HTR-8/SVneo (cell line): ENCODE data around the gene LMCD1.

Experiments
- DNase-seq: peaks from one replicate; pipeline ENCODE4 v3.0.0; 2011; ENCODE audit warnings: low spot score, mixed read lengths; ENCODE audit not compliant: insufficient read length
- FAIRE-seq: peaks from 2 replicates; lab custom pipeline; 2011; peaks lifted over from hg19 to GRCh38; lab: Jason Lieb, UNC

The LMCD1 gene

GRCh38 chr3:8555113-8555661 is 53.6 kb downstream of the LMCD1 start:
- DNase-seq, result no peak
- FAIRE-seq, result no peak

- FAIRE-seq (no peak), DNase-seq (no peak)
Measured at GRCh38 chr3:8555725-8556472, 54.3 kb downstream of the LMCD1 start.

- no peak for FAIRE-seq
- no peak for DNase-seq
Measured at GRCh38 chr3:8556473-8556869, 54.8 kb downstream of the LMCD1 start.

- no peak for FAIRE-seq
- DNase-seq, result no peak
Measured at GRCh38 chr3:8557298-8557697, 55.7 kb downstream of the LMCD1 start.

GRCh38 chr3:8558645-8559044 is 57.0 kb downstream of the LMCD1 start:
- DNase-seq, result no peak
- FAIRE-seq, result no peak

GRCh38 chr3:8559351-8559750 is 57.7 kb downstream of the LMCD1 start:
- FAIRE-seq, result no peak
- no peak for DNase-seq

- DNase-seq (no peak), FAIRE-seq (no peak)
Measured at GRCh38 chr3:8560366-8561007, 58.9 kb downstream of the LMCD1 start.

GRCh38 chr3:8561370-8561769 is 59.7 kb downstream of the LMCD1 start:
- FAIRE-seq (no peak), DNase-seq (no peak)

GRCh38 chr3:8562081-8562595 is 60.5 kb downstream of the LMCD1 start:
- FAIRE-seq (no peak), DNase-seq (no peak)

- DNase-seq, result no peak
- no peak for FAIRE-seq
Measured at GRCh38 chr3:8563146-8563545, 61.5 kb downstream of the LMCD1 start.

- FAIRE-seq (no peak), DNase-seq (no peak)
Measured at GRCh38 chr3:8563597-8563996, 62.0 kb downstream of the LMCD1 start.

- DNase-seq (no peak), FAIRE-seq (no peak)
Measured at GRCh38 chr3:8565376-8565775, 63.8 kb downstream of the LMCD1 start.

- DNase-seq (no peak), FAIRE-seq (no peak)
Measured at GRCh38 chr3:8567784-8568575, 66.4 kb downstream of the LMCD1 start.

- no peak for DNase-seq
- no peak for FAIRE-seq
Measured at GRCh38 chr3:8571256-8571655, 69.6 kb downstream of the LMCD1 start.

GRCh38 chr3:8573342-8573926 is 71.8 kb downstream of the LMCD1 start:
- DNase-seq (no peak), FAIRE-seq (no peak)

GRCh38 chr3:8574040-8574669 is 72.5 kb downstream of the LMCD1 start:
- DNase-seq (no peak), FAIRE-seq (no peak)

- FAIRE-seq, result no peak
Measured at GRCh38 chr3:8574670-8575322, 73.2 kb downstream of the LMCD1 start.

GRCh38 chr3:8575364-8576104 is 73.9 kb downstream of the LMCD1 start:
- no peak for DNase-seq
- FAIRE-seq, result no peak

More at GRCh38 chr3:8574670-8575322, 73.2 kb downstream of the LMCD1 start:
- DNase-seq, result no peak

GRCh38 chr3:8576436-8576835 is 74.8 kb downstream of the LMCD1 start:
- no peak for DNase-seq
- no peak for FAIRE-seq
